K562 (cell line): ENCODE results near the gene PLEKHM1. TPM values are rescaled to one million over a fixed set of nuclear protein-coding genes. Genes with fewer than 3 reads are reported as not detected.

Source experiments
- CHD4 ChIP-seq: fragments of 200-600 bp; sonication (generic); IDR thresholded peaks from 3 replicates; pipeline ENCODE4 v1.6.1; 2012; ENCODE audit warnings: low read depth, mild to moderate bottlenecking, mixed read lengths, low read length, inconsistent platforms; ENCODE audit not compliant: insufficient read depth, insufficient replicate concordance, poor library complexity, severe bottlenecking
- DDX20 ChIP-seq: fragments of 450-650 bp; IDR thresholded peaks from 2 replicates; pipeline ENCODE4 v1.6.1; 2016; ENCODE audit warnings: missing genetic modification characterization, low read depth, mild to moderate bottlenecking, missing compliant biosample characterization, moderate library complexity
- DMBX1 ChIP-seq: fragments of 250-450 bp; sonication (Bioruptor Pico); IDR thresholded peaks from 2 replicates; pipeline ENCODE4 v1.8.0; 2022; ENCODE audit warnings: inconsistent platforms, mild to moderate bottlenecking, moderate library complexity, borderline replicate concordance
- JUND ChIP-seq, 2 experiments: IDR thresholded peaks; 2 replicates in 1 of 2; 3 replicates in 1 of 2; pipeline ENCODE4 v1.6.1; 2011; ENCODE audit warnings: borderline replicate concordance in 2 of 2, low read depth in 2 of 2, low read length in 2 of 2, improper control_type of control experiment in 1 of 2, missing biosample characterization in 1 of 2, missing genetic modification characterization in 1 of 2, missing genetic modification reagents in 1 of 2
- POLR2G ChIP-seq: fragments of 200-400 bp; formaldehyde crosslinking; IDR thresholded peaks from 2 replicates; pipeline ENCODE4 v1.6.1; 2017; ENCODE audit warnings: low read depth, mild to moderate bottlenecking, antibody characterized with exemption, low read length, moderate library complexity
- RAD21 ChIP-seq, 2 experiments: fragments of 250-450 bp in 1 of 2; fragments of 450-650 bp in 1 of 2; sonication (Bioruptor Pico) in 1 of 2; formaldehyde crosslinking in 1 of 2; IDR thresholded peaks in 1 of 2; conservative IDR thresholded peaks in 1 of 2; 2 replicates each; pipeline versions ENCODE4 v1.4.0 to v1.8.0; 2020 to 2022; ENCODE audit warnings: mild to moderate bottlenecking in 2 of 2, moderate library complexity in 1 of 2
- RBFOX2 ChIP-seq: fragments of 200-400 bp; formaldehyde crosslinking; IDR thresholded peaks from 2 replicates; pipeline ENCODE4 v1.6.1; 2017; ENCODE audit warnings: low read depth, mild to moderate bottlenecking, low read length, moderate library complexity
- SMAD1 ChIP-seq: fragments of 150-350 bp; IDR thresholded peaks from 2 replicates; pipeline ENCODE4 v1.6.1; 2014; ENCODE audit warnings: low read length, low read depth; ENCODE audit not compliant: partially characterized antibody
- TEAD4 ChIP-seq, 2 experiments: sonication (generic) in 1 of 2; formaldehyde crosslinking in 1 of 2; IDR thresholded peaks; 2 replicates each; pipeline versions ENCODE4 v1.6.1 to v1.8.0; 2012 to 2022; ENCODE audit warnings: borderline replicate concordance in 1 of 2, inconsistent platforms in 1 of 2, low read length in 1 of 2, mild to moderate bottlenecking in 1 of 2, missing genetic modification reagents in 1 of 2
- TFAP4 ChIP-seq: sonication (generic); formaldehyde crosslinking; IDR thresholded peaks from 2 replicates; pipeline ENCODE4 v1.8.0; 2022; ENCODE audit warnings: missing genetic modification reagents, mild to moderate bottlenecking, moderate library complexity, borderline replicate concordance
- UBTF ChIP-seq, 2 experiments: IDR thresholded peaks; 2 replicates each; pipeline ENCODE4 v1.6.1; 2012; ENCODE audit warnings: improper control_type of control experiment in 2 of 2, low read depth in 2 of 2, low read length in 2 of 2, borderline replicate concordance in 1 of 2
- VEZF1 ChIP-seq: fragments of 200-800 bp; sonication (Bioruptor generic); IDR thresholded peaks from 2 replicates; pipeline ENCODE4 v1.6.1; 2017; ENCODE audit warnings: missing genetic modification characterization, missing compliant biosample characterization
- polyA plus RNA-seq, 8 experiments: library from polyadenylated mRNA; depleted of rRNA in 4 of 8; stranded (reverse) in 5 of 8; unstranded in 3 of 8; fragments of >200 nt; fragmentation: Nextera tagmentation in 2 of 8; fragmentation: Illumina TruSeq in 1 of 8; extraction: Ambion mirVana in 2 of 8; extraction: Trizol in 1 of 8; gene quantifications; 2 replicates each; pipeline versions ENCODE4 v1.2.1 to v1.2.3, GENCODE V29; 2011 to 2014; ENCODE audit warnings: inconsistent platforms in 1 of 8, missing spikeins in 1 of 8
- total RNA-seq, 7 experiments: library from RNA; depleted of rRNA in 6 of 7; stranded (reverse); fragments of >200 nt in 6 of 7; fragmentation: Illumina TruSeq in 2 of 7; extraction: Trizol in 2 of 7; gene quantifications; 2 replicates each; pipeline versions ENCODE4 v1.2.1 to v1.2.3, GENCODE V29; 2011 to 2021; ENCODE audit warnings: low replicate concordance in 1 of 7
- TF ChIP-seq, protein P1 (sequence below): fragments of 450-650 bp; IDR thresholded peaks from 2 replicates; pipeline ENCODE4 v1.6.1; 2018; ENCODE audit not compliant: partially characterized antibody

PLEKHM1 gene
- total and polyA plus RNA-seq, 9 of the 15 experiments (the other 6 are each of a cell fraction or from before 2014, with no cell fraction given) = 0.13 to 23.3 (median 5.7) TPM

GRCh38 chr17:45425125-45425983, 65.2 kb downstream of the PLEKHM1 start (continued):
- peak; percentile 62 for TF ChIP-seq RBFOX2
- TF ChIP-seq DDX20 (tag) = no peak
- TF ChIP-seq, protein P1, sequence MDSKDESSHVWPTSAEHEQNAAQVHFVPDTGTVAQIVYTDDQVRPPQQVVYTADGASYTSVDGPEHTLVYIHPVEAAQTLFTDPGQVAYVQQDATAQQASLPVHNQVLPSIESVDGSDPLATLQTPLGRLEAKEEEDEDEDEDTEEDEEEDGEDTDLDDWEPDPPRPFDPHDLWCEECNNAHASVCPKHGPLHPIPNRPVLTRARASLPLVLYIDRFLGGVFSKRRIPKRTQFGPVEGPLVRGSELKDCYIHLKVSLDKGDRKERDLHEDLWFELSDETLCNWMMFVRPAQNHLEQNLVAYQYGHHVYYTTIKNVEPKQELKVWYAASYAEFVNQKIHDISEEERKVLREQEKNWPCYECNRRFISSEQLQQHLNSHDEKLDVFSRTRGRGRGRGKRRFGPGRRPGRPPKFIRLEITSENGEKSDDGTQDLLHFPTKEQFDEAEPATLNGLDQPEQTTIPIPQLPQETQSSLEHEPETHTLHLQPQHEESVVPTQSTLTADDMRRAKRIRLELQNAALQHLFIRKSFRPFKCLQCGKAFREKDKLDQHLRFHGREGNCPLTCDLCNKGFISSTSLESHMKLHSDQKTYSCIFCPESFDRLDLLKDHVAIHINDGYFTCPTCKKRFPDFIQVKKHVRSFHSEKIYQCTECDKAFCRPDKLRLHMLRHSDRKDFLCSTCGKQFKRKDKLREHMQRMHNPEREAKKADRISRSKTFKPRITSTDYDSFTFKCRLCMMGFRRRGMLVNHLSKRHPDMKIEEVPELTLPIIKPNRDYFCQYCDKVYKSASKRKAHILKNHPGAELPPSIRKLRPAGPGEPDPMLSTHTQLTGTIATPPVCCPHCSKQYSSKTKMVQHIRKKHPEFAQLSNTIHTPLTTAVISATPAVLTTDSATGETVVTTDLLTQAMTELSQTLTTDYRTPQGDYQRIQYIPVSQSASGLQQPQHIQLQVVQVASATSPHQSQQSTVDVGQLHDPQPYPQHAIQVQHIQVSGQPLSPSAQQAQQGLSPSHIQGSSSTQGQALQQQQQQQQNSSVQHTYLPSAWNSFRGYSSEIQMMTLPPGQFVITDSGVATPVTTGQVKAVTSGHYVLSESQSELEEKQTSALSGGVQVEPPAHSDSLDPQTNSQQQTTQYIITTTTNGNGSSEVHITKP = peak; percentile 55
- TF ChIP-seq TEAD4 (IDR thresholded peaks at IDR 0.05; ENCODE audit: low read length) = no peak
- TF ChIP-seq TEAD4 (CRISPR knock-in tag; IDR thresholded peaks at IDR 0.05; ENCODE audit: borderline replicate concordance) = no peak
- no peak for TF ChIP-seq SMAD1
- TF ChIP-seq RAD21 (CRISPR knock-in tag; conservative IDR thresholded peaks at IDR 0.05 in 1 of 2, IDR thresholded peaks at IDR 0.05 in 1 of 2) = peak; percentile 13 to 53; a peak in 3 of 4 replicates
- peak; percentile 67 for TF ChIP-seq POLR2G
- TF ChIP-seq UBTF (IDR thresholded peaks at IDR 0.05; ENCODE audit: borderline replicate concordance in 1 of 2, low read depth in 2 of 2, low read length in 2 of 2) = peak in 1 of 2 experiments; percentile 52; a peak in 1 of 4 replicates
- no peak for TF ChIP-seq DMBX1 (CRISPR knock-in tag)
- peak; percentile 40; the same call in 1 of the 2 replicates for TF ChIP-seq VEZF1 (CRISPR knock-in tag)
- TF ChIP-seq JUND (IDR thresholded peaks at IDR 0.05; ENCODE audit: borderline replicate concordance, low read depth, low read length) = peak; percentile 14; the same call in 1 of the 2 replicates
- TF ChIP-seq JUND (tag; IDR thresholded peaks at IDR 0.05; ENCODE audit: borderline replicate concordance, low read depth, low read length) = no peak
- TF ChIP-seq TFAP4 (CRISPR knock-in tag) = peak; percentile 15; the same call in 1 of the 2 replicates
- TF ChIP-seq CHD4 = no peak
